EL (cell line): ENCODE measurements around the gene SPATA45.
A peak's percentile ranks its signal among the peaks of the same experiment; 100 is the strongest.

Experiments used
- DNase-seq: peaks from one replicate; pipeline ENCODE4 v3.0.0-alpha.2; 2016

SPATA45 gene

GRCh38 chr1:212827831-212828278, 19.6 kb downstream of the SPATA45 start:
- DNase-seq = no peak

DNA sequence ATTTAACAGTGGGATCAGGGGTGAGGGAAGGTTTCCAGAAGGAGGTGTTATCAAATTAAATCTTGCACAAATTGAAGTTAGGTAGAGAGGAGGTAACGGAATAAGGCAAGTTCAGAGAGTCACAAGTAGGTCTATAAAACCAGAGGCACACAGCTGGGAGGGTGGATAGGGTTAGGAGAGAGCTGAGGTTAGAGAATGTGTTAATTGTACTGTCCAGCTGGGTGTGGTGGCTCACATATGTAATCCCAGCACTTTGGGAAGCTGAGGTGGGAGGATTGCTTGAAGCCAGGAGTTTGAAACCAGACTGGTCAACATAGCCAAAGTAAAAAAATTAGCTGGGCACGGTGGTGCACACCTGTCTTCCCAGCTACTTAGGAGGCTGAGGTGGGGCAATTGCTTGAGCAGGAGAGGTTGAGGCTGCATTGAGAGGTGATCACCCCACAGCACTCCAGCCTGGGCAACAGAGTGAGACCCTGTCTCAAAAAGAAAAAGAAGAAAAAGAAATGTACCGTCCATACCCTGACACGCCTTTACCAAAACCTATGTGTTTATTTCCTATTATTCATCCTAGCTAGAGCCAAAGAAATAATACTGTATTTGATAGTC, 20.2 kb downstream of the SPATA45 start:
- DNase-seq = no peak

DNA sequence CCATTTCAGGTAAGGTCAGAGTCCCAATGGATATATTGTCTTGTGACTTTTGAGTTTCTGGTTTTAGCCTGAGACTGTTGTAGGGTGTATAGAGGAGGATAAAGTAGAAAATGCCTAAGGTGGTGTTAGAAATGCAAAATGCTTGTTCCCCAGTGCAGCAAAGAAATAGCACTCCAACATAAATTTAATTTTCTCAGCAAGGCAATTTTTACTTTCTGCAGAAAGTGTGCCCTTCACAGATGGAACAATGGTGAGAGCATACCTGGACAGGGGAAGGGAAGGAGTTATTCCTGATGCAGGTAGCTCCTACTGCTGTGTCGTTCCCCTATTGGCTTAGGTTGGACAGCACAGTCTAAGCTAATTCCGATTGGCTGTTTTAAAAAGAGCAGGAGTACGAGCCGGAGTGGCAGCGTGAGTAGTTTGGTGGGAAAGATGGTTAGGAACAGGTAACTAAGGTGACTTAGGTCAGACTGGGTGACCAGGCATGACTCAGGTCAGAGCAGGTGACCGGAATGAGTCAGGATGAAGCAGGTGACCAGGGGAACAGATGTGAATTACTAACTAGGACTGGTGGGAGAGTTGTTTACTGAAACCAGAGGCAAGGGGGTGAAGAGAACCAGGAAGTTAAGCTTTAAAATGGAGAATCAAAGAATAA, 21.5 kb downstream of the SPATA45 start:
- no peak for DNase-seq

DNA sequence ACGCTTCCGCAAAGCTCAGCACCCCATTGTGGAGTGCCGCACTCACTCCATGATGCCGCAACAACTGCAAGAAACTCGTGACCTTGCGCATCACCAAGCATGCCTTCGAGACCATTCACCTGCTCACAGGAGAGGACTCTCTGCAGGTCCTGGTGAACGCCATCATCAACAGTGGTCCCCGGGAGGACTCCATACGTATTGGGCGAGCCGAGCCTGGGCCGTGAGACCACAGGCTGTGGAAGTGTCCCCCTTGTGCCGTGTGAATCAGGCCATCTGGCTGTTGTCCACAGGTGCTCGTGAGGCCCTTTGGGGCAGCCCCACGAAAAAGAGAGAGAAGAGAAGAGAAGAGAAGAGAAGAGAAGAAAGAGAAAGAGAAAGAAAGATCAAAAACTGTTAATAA, 23.2 kb downstream of the SPATA45 start:
- no peak for DNase-seq

- DNase-seq = no peak
These were observed 24.5 kb downstream of the SPATA45 start for GRCh38 chr1:212822956-212823355.

DNA sequence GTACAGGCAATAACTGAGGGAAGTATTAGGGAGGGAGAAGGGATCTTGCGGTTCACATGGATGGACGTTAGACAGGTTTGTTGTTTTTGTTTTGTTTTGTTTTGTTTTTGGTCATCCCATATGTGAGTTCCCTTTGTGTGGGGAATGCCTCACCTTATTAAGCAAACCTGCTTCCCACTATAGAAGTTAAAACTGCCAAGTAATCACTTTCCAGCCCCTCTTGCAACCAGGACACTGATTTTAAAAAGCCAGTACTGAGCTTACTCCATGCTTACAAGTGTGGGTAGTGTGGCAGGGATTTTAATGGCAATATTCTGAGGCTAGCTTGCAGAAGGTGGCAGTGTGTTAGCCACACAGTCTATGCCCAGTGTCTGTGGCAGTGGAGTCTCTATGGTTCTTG, 26.5 kb downstream of the SPATA45 start:
- DNase-seq = no peak

DNA sequence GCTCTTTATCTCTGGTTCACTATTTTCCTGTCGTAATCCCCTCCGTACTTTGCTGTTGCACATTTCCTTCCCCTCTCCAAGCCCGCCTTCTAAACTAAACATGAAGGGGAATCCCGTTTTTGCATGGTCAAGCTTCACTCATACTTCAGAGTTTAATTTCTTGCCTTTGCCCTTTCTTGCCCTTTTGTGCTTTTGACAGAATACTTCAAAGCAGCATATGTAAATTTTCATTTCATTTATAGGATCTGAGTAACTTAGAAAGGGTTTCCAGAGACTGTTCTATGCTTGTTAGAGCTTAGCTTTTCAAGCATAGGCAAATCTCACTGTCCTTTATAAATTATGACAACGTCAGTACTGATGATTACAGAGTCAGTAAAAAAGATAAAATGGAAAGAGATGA, 27.7 kb downstream of the SPATA45 start:
- DNase-seq = no peak

DNA sequence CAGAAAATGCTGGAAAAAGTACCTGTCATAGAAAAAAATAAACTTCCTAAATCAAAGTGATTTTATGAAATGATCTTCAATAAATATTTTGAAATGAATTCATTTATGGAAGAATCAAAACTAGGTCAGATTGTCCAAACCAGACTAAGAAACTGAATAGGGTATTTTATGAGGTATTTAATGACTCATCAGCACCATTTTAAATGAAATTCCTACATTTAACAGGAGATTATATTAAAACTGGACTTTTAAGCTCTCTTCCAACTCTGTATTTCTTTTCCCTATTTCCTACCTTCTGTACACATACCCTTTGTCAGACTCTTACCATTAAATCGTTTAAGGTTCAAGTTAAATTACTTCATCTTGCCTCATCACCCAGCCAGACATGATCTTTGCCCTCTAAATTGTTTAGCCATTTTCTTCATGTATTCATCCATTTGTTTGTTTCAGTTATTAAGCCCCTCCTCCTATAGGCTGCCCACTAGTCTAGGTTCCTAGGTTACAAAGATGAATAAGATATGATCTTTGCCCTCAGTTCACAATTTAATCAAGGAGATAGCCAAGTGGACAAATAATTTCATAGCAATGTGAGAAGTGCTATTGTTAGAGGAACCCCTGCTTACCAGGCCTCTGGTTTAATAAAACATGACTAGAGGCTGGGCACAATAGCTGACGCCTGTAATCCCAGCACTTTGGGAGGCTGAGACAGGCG, 30.7 kb downstream of the SPATA45 start:
- DNase-seq = peak; percentile 6

DNA sequence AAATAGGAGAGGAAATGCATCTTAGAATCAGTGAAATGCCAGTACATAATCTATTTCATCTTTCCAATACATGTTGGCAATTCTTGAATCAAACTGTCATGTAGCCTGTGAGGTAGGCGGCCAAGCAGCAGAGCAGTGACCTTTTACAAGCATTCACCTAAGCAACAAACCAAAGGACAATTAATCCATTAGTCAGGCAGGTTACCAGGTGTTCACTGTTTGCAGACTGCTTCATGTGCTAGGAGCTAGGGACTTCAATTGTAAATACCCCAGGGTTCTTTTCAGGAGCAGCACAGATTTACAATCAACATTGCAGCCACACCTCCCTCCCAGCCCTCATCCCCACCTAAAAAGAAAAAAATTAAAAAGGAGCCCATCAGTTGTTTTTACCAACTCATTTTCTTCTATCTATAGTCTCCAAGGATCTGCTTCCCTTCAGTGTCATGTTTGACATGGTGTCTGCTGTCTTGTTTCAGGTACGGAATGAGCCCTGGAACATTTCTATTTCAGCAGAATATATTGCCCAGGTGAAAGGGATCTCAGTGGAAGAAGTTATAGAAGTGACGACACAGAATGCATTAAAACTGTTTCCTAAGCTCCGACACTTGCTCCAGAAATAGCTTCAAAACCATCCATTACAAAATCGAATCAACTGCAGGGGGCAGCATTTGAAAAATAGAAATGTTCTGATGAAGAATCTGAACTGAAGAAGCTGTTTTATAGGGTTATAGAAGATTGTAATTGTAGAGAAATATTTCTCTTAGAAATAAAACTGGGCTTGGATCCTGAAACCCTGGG, 32.7 kb downstream of the SPATA45 start:
- peak; percentile 13 for DNase-seq

DNA sequence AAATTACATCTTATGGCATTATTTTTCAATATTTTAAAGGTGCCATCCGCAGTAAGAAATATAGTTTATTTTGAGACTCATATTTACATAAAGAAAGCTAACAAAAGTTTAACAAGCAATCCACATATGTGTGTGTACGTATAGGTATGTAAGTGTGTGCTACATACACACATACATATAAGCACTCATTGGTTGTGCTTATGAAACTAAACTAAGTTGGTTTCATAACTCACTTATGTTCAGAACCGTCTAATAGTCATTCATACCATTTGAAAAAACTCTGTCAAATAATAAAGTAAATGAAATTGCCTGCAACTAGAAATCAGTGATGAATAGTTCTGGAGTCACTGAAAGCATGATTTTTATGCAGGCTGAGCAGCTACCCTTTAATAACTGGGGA, 41.7 kb downstream of the SPATA45 start:
- DNase-seq = no peak

- DNase-seq = peak; percentile 66
These were observed 49.8 kb downstream of the SPATA45 start for GRCh38 chr1:212797681-212798080.

DNA sequence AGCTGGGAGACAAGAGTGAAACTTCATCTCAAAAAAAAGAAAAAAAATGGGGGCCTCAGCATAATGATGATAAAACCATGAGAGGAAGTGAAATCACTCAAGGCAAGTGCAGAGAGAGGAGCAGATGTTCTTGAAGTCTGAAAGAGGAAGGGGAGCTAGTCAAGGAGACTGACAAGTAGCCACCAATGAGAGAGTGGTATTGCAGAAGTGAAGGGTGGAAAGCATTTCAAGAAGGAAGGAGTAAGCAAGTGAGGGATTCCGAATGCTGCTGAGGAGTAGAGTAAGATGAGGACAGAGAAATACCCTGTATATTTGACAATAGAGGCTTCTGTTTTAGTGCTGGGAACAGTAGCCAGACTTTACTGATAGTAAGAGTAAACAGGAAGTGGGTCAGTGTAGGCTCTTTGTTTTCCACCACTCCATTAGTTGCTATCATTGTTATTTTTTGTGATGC, 52.9 kb downstream of the SPATA45 start:
- no peak for DNase-seq

GRCh38 chr1:212792396-212792908, 55.0 kb downstream of the SPATA45 start:
- no peak for DNase-seq

- peak; percentile 92 for DNase-seq
These were observed 55.6 kb downstream of the SPATA45 start, which contains the start of the genes NSL1 and TATDN3 for GRCh38 chr1:212791676-212792395. NSL1 (minus strand) TSS chr1:212791777; CDS start chr1:212791763, 14 bp downstream. TATDN3 (plus strand) TSS chr1:212791894; CDS start chr1:212791922, 28 bp downstream.

GRCh38 chr1:212791261-212791675, 56.2 kb downstream of the SPATA45 start:
- peak; percentile 84 for DNase-seq

DNA sequence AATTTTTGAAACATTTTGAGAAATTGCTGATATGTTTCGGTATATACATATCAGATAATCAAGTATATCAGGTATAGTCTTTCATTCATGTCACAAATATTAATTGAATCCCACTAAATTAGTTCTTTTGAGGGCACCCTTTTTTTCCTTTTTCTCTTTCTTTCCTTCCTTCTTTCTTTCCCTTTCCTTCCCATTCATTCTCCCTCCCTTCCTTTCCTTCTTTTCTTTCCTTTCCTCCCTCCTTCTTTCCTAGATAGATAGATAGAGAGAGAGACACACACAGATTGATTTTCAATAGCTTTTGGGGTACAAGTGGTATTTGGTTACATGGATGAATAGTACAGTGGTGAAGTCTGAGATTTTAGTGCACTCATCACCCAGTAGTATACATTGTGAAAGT, 61.6 kb downstream of the SPATA45 start:
- no peak for DNase-seq

- no peak for DNase-seq
These were observed 63.5 kb downstream of the SPATA45 start for GRCh38 chr1:212783976-212784375.

DNA sequence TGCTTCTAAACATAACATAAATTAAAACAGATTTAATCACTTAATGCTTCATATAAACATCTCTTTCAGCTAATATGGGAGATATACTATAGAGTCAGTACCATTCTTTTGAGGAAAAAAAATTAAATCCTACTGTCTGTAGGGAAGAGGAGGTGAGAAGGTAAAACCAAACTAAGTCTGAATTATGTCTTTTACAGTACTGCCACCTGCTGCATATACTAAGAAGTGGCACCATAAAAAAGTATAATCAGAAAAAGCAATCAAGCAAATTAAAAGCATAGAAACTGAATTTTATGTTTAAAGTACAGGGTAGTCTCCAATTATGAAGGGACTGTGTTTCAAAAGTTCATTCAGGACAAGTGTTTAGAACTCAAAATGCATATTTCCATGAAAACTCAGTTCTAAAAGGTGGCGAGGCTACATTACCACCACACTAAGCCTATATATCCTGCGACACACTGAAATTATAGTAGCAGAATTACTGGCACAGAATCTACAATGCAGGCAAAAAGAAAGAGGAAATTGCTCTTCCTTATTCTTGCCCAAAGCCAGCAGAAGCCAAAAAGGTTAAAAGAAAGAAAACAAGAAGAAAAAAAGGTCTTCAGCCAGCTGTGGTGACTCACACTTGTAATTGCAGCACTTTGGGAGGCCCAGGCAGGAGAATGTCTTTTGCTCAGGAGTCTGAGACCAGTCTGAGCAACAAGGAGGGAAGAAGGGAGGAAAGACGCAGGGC, 64.9 kb downstream of the SPATA45 start:
- DNase-seq = peak; percentile 54

GRCh38 chr1:212781225-212781624, 66.2 kb downstream of the SPATA45 start:
- no peak for DNase-seq

- DNase-seq = no peak
These were observed 66.7 kb downstream of the SPATA45 start for GRCh38 chr1:212780759-212781158.
